ENCODE data around the gene KLKB1.

DNA sequence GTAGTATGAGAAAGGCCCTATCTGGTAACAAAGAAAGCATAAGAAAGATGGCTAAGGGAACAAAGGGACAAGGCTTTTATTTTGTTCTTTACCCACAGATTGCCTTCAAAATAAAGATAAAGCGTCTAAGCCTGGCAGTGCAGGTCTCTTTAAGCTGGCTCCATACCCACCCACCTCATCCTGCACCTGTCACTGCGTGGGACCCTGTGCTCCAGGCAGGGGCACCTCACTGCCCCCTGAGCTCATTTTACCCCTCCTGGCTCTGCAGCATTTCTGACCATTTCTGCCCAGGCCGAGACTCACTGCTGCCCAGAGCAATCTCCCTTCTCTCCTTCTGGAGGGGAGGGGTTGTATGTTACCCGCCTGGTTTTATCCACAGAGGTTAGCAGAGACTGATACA lies 37.7 kb upstream of the KLKB1 start:
- TF ChIP-seq, protein P1, sequence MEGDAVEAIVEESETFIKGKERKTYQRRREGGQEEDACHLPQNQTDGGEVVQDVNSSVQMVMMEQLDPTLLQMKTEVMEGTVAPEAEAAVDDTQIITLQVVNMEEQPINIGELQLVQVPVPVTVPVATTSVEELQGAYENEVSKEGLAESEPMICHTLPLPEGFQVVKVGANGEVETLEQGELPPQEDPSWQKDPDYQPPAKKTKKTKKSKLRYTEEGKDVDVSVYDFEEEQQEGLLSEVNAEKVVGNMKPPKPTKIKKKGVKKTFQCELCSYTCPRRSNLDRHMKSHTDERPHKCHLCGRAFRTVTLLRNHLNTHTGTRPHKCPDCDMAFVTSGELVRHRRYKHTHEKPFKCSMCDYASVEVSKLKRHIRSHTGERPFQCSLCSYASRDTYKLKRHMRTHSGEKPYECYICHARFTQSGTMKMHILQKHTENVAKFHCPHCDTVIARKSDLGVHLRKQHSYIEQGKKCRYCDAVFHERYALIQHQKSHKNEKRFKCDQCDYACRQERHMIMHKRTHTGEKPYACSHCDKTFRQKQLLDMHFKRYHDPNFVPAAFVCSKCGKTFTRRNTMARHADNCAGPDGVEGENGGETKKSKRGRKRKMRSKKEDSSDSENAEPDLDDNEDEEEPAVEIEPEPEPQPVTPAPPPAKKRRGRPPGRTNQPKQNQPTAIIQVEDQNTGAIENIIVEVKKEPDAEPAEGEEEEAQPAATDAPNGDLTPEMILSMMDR (tag by site-specific recombination; IDR thresholded peaks at IDR 0.05): no peak
- TF ChIP-seq GLI2 (tag by site-specific recombination; IDR thresholded peaks at IDR 0.05; ENCODE audit: borderline replicate concordance, low read depth) (no peak), ZNF510 (tag by site-specific recombination; IDR thresholded peaks at IDR 0.05; ENCODE audit: insufficient replicate concordance) (no peak), ZNF138 (tag by site-specific recombination; IDR thresholded peaks at IDR 0.05; ENCODE audit: borderline replicate concordance) (no peak), ZNF654 (tag by site-specific recombination; IDR thresholded peaks at IDR 0.05; ENCODE audit: low read depth) (no peak), ZNF624 (tag by site-specific recombination; IDR thresholded peaks at IDR 0.05) (no peak), ZNF585B (tag by site-specific recombination; IDR thresholded peaks at IDR 0.05) (no peak)
- TF ChIP-seq, protein P2, sequence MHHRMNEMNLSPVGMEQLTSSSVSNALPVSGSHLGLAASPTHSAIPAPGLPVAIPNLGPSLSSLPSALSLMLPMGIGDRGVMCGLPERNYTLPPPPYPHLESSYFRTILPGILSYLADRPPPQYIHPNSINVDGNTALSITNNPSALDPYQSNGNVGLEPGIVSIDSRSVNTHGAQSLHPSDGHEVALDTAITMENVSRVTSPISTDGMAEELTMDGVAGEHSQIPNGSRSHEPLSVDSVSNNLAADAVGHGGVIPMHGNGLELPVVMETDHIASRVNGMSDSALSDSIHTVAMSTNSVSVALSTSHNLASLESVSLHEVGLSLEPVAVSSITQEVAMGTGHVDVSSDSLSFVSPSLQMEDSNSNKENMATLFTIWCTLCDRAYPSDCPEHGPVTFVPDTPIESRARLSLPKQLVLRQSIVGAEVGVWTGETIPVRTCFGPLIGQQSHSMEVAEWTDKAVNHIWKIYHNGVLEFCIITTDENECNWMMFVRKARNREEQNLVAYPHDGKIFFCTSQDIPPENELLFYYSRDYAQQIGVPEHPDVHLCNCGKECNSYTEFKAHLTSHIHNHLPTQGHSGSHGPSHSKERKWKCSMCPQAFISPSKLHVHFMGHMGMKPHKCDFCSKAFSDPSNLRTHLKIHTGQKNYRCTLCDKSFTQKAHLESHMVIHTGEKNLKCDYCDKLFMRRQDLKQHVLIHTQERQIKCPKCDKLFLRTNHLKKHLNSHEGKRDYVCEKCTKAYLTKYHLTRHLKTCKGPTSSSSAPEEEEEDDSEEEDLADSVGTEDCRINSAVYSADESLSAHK (tag by site-specific recombination; IDR thresholded peaks at IDR 0.05): no peak

All from HEK293 (cell line).